Epithelial cell of alveolus of lung (primary cell): ENCODE data around the gene POPDC3. TPM values are rescaled to one million over a fixed set of nuclear protein-coding genes. Genes with fewer than 3 reads are reported as not detected.

Experiments used
- total RNA-seq: library from RNA; depleted of rRNA; stranded (reverse); fragments of >200 nt; gene quantifications from 2 replicates; pipeline ENCODE4 v1.2.1, GENCODE V29; 2015

POPDC3 gene, protein sequence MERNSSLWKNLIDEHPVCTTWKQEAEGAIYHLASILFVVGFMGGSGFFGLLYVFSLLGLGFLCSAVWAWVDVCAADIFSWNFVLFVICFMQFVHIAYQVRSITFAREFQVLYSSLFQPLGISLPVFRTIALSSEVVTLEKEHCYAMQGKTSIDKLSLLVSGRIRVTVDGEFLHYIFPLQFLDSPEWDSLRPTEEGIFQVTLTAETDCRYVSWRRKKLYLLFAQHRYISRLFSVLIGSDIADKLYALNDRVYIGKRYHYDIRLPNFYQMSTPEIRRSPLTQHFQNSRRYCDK
- 12.4 and 39.7 TPM in 2 replicates for total RNA-seq

DNA sequence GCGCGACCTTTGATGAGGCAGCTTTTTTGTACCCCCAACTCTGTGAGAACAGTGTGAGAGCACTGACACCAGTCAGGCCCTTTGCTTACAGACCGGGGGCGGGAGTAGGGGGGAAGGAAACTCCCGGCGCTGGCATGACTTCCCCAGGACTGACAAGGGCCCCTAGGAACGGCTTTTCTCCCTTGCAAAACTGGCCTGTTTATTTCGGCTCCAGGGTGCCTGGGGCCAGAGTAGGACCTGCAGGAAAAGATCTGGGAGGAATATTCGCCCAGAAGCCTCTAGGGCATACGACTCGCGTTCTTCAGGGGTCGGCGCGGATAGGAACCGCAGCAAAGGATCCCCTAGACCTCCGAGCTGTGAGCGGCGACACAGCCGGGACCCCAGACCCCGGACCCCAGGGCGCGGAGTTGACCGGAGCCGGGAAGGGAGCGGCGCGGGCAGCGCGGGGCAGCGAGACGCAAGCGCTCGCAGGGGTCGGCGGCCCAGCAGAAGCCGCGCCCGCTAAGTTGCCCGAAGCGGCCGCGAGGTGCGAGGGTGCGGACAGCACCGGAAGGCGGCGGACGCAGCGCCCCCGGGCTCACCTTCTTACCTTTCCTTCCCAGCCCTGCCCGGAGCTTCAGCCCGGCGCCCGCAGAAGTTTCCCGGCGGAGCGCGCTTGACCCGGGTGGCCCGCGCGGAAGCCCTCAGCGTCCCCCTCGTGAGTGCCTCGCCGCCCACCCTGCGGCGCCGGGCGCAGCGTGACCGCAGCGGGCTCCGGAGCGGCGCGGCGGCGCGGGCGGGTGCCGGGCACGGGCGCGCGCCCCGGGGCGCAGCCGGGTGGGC, at the start of gene POPDC3:
POPDC3 (minus strand) TSS at position 771 of the 822 bp plus-strand sequence. CDS start 18,105 bp downstream, outside the sequence.

Other genes starting within 250 kb of the POPDC3 start
- gene LIN28B, start 222.9 kb downstream of the POPDC3 start, total RNA-seq: not detected in 2 replicates
- gene PREP, start 223.1 kb upstream of the POPDC3 start, total RNA-seq: 23.4 and 27.9 TPM in 2 replicates